Peyer's patch (tissue), 4 donors: ENCODE data around the gene TEX19. TPM values are rescaled to one million over a fixed set of nuclear protein-coding genes. Genes with fewer than 3 reads are reported as not detected.

Experiments used
- DNase-seq, 3 donors: peaks; one replicate each; pipeline ENCODE4 v3.0.0-alpha.2; 2017 to 2019
- H3K27ac ChIP-seq, 4 donors: fragments of 200-600 bp; sonication (generic); one replicate each; pipeline ENCODE4 v1.5.1; 2016 to 2019
- H3K27me3 ChIP-seq, 2 donors: fragments of 200-600 bp; sonication (generic); one replicate each; pipeline ENCODE4 v1.5.1; 2019
- H3K36me3 ChIP-seq, 3 donors: fragments of 200-600 bp; sonication (generic); one replicate each; pipeline ENCODE4 v1.5.1; 2016 to 2019
- H3K4me1 ChIP-seq, 4 donors: fragments of 200-600 bp; sonication (generic); one replicate each; pipeline ENCODE4 v1.5.1; 2016 to 2019
- H3K4me3 ChIP-seq, 4 donors: fragments of 200-600 bp; sonication (generic); 1 replicate in 3 of 4; 2 replicates in 1 of 4; pipeline ENCODE4 v1.5.1; 2016 to 2019; ENCODE audit warnings: mild to moderate bottlenecking in 1 of 4
- H3K9me3 ChIP-seq, 4 donors: fragments of 200-600 bp; sonication (generic); one replicate each; pipeline ENCODE4 v1.5.1; 2016 to 2019; ENCODE audit warnings: mild to moderate bottlenecking in 1 of 4
- POLR2A ChIP-seq, 2 donors: fragments of 450-650 bp; IDR thresholded peaks; one replicate each; pipeline ENCODE4 v1.5.1; 2017; ENCODE audit warnings: antibody characterized with exemption in 2 of 2, mild to moderate bottlenecking in 2 of 2, moderate library complexity in 2 of 2
- total RNA-seq, 4 donors: library from RNA; depleted of rRNA; stranded (reverse); fragments of >200 nt; gene quantifications; one replicate each; pipeline ENCODE4 v1.1.0, GENCODE V29; 2016
- TF ChIP-seq, protein P1 (sequence below), 6 experiments: fragments of 450-650 bp in 4 of 6; fragments of 200-600 bp in 2 of 6; sonication (generic) in 1 of 6; IDR thresholded peaks; one replicate each; pipeline ENCODE4 v1.5.1; 2017 to 2019; ENCODE audit warnings: antibody characterized with exemption in 6 of 6, mild to moderate bottlenecking in 3 of 6, moderate library complexity in 1 of 6

The TEX19 gene
- total RNA-seq, 4 donors from 2014 or later, result not detected

DNA sequence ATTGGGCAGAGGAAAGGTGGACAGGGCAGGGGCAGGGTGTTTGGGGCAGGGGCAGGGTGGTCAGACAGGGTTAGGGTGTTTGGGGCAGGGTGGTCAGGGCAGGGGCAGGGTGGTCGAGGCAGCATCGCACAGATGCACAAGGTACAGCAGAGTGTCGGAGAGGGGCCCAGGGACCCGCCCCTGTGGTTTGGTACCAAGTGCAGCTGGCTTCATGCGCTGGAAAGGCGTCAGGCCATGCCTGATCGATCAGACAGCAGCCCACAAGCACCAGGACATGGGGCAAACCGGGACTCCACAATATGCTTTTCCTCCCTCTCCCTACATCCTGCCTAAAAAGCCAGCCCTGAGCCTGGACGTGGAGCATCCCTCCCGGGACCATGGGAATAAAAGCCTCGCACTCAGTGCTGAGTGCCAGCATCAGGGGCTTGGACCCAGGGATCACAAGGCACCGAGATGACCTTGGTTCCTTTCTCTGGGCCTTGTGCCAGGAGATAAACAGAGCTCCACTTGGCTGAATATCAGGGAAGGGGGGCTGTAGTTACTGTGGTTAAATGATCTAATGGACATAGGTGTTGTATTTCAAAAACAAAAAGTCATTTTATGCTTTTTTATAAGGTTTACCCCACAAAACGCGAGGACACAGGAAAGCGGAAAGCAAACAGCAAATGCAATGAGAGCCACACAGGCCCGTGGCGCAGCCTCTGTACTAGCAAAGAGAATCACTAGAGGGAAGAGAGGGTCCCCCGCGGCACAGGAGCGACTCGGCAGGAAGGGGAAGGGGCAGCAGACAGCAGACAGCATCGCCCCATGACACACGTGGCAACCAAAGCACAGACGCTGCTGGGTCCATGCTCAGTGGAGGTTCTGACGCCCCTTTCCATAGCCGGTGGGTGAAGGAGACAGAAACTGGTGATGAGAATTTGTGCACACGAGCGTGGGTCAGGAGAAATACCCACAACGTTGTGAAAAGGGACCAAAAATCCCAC is 53.8 kb downstream of the TEX19 start:
- Histone ChIP-seq H3K27ac (no peak overlapping the region), H3K27me3 (no peaks in the 10 kb centered on the region), H3K36me3 (no peaks in the 10 kb centered on the region), H3K4me3 (no peak overlapping the region), H3K9me3 (no peaks in the 10 kb centered on the region), H3K4me1 (peaks cover 0 to 11% (median 2%) of the 10 kb centered on the region in 4 donors)
- no peak for DNase-seq
- TF ChIP-seq, protein P1, sequence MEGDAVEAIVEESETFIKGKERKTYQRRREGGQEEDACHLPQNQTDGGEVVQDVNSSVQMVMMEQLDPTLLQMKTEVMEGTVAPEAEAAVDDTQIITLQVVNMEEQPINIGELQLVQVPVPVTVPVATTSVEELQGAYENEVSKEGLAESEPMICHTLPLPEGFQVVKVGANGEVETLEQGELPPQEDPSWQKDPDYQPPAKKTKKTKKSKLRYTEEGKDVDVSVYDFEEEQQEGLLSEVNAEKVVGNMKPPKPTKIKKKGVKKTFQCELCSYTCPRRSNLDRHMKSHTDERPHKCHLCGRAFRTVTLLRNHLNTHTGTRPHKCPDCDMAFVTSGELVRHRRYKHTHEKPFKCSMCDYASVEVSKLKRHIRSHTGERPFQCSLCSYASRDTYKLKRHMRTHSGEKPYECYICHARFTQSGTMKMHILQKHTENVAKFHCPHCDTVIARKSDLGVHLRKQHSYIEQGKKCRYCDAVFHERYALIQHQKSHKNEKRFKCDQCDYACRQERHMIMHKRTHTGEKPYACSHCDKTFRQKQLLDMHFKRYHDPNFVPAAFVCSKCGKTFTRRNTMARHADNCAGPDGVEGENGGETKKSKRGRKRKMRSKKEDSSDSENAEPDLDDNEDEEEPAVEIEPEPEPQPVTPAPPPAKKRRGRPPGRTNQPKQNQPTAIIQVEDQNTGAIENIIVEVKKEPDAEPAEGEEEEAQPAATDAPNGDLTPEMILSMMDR (IDR thresholded peaks at IDR 0.05), result no peak
- no peak for TF ChIP-seq POLR2A (IDR thresholded peaks at IDR 0.05)

Other genes with a start within 250 kb of the TEX19 start
- gene CCDC57, start 146.4 kb upstream of the TEX19 start, total RNA-seq, result 100 to 1,000 TPM in 2 of 4 donors, 10 to 100 TPM in 2; 28.2 to 144 (median 79.8) TPM
- 10 to 100 TPM; 18.9 to 55.0 (median 35.3) TPM for gene SLC16A3, start 130.2 kb upstream of the TEX19 start, total RNA-seq
- gene CSNK1D, start 85.5 kb upstream of the TEX19 start, total RNA-seq, result 100 to 1,000 TPM; 148 to 232 (median 215) TPM
- 10 to 100 TPM in 3 of 4 donors, not detected in 1; 11.6 to 15.4 (median 15.2) TPM for gene CD7, start 41.6 kb upstream of the TEX19 start, total RNA-seq
- gene SECTM1, start 25.5 kb upstream of the TEX19 start, total RNA-seq, result 100 to 1,000 TPM in 2 of 4 donors, 10 to 100 TPM in 2; 10.7 to 258 (median 94.5) TPM
- gene UTS2R, start 12.5 kb downstream of the TEX19 start, total RNA-seq, result not detected
- 100 to 1,000 TPM in 1 of 4 donors, 10 to 100 TPM in 3; 42.7 to 128 (median 80.5) TPM for gene HEXD, start 59.1 kb downstream of the TEX19 start, total RNA-seq
- gene OGFOD3, start 59.3 kb downstream of the TEX19 start, total RNA-seq, result 10 to 100 TPM; 12.4 to 30.1 (median 24.0) TPM
- 100 to 1,000 TPM in 1 of 4 donors, 10 to 100 TPM in 3; 79.2 to 103 (median 88.0) TPM for gene CYBC1, start 91.5 kb downstream of the TEX19 start, total RNA-seq
- gene NARF, start 99.5 kb downstream of the TEX19 start, total RNA-seq, result 10 to 100 TPM; 31.9 to 81.7 (median 52.0) TPM
- 10 to 100 TPM; 40.6 to 67.7 (median 61.1) TPM for gene FOXK2, start 160.5 kb downstream of the TEX19 start, total RNA-seq